ENCODE measurements around the gene COL25A1.

COL25A1 gene

DNA sequence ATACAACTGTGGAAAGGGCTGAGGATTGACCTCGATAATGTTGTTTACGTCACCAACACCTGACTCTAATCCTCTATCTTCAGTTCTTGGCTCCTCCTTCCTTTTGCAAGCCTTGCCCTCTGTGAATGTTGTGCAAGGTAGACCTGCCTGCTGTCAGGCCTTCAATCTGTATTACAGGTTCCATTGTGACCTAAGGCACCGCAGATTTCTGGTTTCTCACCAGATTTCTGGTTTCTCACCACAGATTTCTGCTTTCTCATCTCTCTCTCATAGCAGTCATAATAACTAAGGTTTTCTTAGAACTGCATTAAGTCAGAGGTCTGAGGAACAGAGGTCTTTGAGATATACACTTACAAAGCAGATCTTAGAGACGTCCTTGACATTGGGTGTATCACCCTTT is 488.1 kb downstream of the COL25A1 start:
- no peak for DNase-seq (ENCODE audit: low spot score)

DNA sequence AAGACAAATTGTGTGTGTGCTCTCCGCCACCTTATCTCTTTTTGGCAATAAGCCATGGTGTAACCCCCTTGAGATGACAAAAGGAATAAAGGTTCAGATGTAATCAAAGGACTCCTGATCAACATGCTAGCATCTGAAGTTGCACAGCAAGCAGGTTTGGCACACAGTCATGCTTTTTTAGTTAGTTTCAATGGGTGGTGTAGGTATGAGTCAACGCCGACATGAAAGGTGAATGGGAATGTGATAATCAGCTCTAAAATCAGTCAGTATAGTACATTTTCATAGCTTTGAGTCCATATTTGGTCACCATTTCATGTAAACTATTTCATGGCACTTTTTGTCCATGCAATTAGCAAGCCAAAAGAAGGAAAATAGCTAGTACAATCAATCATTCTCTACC is 489.2 kb downstream of the COL25A1 start:
- DNase-seq (ENCODE audit: low spot score), result no peak

DNA sequence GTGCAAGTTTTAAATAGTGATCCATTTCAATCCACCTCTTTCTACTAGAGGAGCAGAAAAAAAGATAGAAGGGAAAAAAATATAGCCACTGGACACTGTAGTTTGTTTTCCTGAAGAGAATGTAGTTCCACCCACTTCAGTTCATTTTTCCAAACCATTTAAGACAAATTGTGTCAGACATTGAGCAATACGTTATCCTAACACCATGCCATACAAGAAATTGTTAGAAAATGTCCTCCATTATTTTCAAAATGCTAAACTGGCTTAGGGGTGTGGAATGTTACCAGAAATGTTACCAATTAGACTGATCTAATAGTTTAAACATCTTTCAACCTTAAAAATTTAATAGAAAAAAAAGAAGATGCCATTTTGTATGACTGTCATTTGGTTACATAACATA is 491.0 kb downstream of the COL25A1 start:
- DNase-seq (ENCODE audit: low spot score), result no peak

DNA sequence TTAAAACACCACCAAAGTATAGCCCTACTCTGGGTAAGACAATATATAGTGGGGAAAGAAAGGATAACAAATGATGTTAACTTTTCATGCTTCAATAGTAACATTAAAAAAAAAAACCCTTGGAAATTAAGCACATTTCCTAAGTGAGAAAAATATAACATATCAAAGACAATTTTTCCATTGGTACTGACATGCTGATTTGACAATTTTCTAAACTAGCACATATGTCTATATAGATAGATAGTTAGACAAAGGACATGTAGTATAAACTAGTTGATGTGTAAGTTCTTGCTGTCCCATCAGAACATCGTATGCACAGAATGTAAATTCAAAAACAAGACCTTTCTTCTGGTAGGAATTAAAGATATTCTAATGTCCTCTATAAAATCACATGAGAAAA is 492.4 kb downstream of the COL25A1 start:
- DNase-seq (ENCODE audit: low spot score), result no peak

DNA sequence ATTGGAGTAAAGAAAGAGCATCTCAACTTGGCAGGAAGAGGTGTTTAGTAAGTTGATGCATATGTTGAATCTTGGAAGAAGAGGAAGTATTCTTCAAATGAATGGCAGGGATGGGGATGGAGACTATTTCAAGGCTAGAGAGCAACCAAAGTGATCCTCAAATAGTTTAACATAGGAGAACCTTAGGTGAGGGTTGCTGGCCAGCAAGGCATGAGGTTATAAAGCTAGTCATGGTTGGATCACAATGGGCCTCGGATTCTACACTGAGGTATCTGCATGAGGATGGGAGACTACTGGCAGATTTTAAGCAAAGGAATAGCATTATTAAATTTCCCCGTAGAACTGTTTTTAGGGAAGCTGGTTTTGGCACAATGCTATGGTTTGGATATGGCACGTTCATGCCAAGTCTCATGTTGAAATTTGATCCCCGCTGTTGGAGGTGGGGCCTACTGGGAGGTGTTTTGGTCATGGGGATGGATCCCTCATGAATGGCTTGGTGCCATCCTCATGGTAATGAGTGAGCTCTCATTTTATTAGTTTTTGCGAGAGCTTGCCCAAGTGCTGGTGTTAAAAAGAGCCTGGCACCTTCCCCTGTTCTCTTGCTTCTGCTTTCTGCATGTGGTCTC is 497.7 kb downstream of the COL25A1 start:
- DNase-seq (ENCODE audit: low spot score), result no peak

DNA sequence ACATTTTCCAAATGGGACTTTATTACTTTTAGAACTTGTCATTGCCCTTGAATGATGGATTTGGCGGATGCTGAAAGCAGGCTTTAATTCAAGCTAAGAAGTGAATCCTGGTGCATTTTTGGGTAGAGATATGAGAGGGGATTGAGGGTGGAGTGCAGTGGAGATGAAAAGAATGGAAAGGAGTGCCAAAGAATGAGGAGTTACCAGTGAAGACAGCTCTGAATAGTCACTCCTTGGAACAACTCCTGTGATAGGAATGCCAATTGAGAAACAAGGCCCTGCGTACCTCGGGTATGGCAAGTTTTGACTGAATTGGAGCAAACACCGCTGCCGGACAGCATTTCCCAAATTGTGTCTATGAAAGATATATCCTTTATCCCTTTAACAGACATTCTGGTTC is 503.2 kb downstream of the COL25A1 start:
- no peak for DNase-seq (ENCODE audit: low spot score)

DNA sequence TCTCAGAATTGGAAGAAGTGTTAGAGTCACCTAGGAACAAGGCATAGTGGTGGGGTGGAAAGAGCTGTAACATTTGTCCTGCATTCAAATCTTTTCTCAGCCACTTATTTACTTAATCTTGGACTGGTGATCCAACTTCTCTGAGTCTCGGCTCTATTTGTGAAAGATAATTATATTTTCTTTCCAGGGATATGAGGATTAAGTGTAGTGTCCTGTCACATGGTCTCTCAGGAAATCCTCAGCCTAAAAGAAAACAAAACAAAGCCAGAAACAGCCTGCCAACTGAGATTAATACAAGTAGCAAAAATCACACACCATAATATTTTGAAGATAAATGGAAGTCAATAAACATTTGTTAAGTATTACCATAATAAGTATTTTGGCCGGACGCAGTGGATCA is 506.3 kb downstream of the COL25A1 start:
- DNase-seq (ENCODE audit: low spot score), result no peak

DNA sequence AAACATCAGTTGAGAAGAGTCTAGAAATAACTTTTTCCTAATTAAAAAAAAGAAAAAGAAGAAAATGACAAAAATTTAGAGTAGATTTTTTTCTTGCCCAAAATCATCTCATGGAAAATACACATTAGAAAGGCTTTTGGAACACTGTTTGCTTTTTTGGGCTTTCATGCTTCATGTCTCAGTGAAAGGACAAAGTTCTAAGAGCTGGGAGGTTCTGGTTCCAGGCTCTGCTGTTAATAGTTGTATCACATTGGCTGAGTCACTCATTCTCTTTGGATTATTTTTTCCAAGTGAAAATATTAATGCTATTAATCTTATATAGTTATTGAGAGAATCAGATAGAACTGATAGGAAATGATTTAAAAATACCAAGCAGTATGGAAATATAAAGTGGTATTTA is 506.7 kb downstream of the COL25A1 start:
- no peak for DNase-seq (ENCODE audit: low spot score)

DNA sequence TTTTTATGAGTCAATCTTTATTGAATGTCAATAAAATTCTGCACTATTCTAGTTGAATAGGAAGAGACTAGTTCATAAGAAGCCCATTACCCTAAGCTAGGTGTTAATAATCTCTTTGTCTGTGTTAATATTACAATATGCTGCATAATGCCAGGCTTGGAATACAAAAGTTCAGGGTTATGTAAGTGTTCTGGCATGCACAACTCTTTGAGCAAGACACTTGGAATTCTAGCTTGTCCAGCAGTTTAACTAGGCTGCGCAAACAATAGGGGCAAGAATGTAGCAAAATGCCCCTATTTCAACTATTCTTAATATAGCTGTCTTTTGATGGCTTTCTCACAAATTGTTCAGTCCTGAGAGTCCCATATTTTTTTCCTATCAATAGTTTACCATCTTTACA is 508.3 kb downstream of the COL25A1 start:
- DNase-seq (ENCODE audit: low spot score), result peak; percentile 60

DNA sequence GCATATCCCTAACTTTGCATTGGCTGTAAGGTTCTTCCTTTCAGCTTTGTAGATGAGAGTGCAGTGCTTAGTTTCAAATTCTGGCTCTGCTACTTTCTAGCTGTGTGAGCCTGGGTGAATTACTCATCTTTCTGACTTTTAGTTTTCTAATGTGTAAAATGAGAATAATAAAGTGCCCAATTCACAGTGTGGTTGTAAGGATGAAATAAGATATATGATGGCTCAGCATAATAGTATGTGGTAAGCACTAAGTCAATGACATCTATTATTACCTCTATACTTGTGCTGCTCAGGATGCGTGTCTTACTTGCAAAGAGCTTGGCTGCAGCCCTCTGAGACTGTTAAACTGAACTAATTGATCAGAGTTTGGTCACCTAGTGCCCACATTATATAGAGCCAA is 509.0 kb downstream of the COL25A1 start:
- no peak for DNase-seq (ENCODE audit: low spot score)

DNA sequence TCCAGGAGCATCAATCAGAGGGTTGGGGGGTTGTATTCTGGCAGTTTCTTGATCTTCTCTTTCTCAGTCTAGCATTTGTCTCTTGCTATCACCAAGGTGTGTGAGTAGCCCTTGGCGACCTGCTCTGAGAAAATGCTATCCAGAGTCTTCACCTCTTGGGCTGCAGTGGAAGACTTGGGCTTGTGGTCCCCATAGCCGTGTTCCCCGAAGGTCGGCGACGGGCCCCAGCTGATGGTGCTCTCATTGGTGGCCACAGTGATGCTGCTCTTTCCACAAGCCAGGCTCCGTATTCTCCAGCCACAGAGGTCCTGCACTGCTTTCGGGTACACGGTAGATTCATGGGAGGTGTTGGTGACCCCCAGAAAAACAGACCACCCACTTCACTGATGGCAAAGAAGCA is 513.7 kb downstream of the COL25A1 start:
- no peak for DNase-seq (ENCODE audit: low spot score)

DNA sequence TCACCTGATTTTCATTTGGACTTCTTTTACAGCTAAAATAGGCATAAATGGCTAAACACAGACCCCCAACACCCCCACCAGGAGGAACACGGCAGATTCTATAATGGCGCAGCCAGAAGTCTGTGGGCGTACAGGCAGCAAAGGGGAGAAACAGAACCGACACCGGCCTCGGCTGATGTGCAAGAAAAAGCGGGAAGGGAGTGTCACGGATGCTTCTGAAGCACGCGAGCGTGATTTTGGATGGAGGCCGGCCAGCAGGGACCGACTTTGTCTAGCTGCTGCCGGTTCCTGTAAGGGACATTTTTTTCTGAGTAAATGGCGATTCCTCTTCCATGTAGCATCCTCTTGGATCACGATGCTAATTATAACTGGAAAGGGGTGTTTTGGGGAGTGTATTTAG is 514.7 kb downstream of the COL25A1 start:
- no peak for DNase-seq (ENCODE audit: low spot score)

DNA sequence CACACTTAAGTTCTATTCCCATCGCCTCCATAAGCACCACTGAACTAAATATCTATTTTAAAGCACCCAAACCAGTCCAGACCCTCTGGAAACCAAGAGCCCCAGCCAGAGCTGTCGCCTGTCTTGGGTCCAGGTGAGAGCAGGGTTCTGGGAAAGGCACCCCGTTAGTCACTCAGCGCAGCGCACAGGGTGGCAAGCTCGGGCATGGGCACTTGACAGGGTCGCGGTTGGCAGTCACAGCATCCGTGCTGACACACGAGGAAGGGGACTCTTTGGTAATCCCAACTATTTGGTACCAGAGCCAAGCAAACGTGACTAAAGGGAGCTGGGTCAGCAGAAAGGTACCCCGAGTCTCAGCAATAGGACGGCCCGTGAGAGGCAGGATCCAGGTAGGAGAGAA is 515.4 kb downstream of the COL25A1 start:
- no peak for DNase-seq (ENCODE audit: low spot score)

DNA sequence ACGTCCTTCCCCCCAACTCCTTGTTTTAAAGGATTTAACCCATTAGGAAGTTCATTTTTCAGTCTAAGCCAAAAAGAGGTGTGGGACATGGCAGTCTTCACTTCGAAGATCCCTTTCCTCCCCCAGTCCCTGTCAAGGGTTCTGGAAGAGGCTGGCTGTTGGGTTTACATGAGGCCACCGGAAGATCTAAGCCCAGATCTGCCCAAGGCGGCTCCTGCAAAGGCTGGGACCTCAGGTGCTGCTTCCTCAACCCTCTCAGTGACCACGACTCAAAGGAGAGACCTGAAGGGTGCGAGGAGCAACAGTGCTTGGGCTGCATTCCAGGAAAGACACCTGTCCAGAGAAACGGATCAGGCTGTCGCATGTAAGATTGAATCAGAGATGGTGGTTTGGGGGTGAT is 516.1 kb downstream of the COL25A1 start:
- DNase-seq (ENCODE audit: low spot score), result no peak

DNA sequence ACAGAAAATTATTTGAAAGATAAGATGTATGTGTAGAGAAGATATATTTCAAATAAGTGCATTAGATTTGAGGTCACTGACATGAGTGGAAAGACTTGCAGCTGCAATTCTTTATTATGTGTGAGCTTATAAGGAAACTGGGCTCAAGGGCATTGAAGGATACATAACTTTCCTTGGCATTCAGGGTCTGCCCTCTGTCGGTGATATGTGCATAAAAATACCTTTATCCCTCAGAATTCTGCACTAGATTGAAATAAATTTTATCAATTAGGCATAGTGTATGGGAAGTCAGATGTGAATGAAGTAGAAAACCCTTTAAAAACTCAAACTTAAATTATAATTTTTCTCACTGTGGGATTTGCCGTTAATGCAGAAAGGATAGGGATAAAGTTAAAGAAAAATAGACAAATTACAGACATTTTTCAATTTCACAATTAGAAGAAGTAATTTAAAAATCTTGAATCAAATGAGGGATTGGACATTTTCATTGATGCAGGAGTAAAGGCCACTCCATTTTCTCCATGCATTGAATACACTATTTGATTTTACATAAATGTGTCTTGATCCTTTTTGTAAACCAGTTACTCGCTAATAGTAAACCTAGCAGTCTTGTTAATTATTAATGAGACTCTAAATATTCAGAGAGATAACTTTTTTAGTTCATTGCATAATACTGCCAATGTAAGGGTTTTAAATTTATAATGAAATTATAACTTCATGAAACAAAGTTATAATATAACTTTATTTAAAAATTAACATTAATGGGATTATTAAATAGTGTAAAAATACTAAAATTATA is 518.6 kb downstream of the COL25A1 start:
- DNase-seq (ENCODE audit: low spot score), result no peak

DNA sequence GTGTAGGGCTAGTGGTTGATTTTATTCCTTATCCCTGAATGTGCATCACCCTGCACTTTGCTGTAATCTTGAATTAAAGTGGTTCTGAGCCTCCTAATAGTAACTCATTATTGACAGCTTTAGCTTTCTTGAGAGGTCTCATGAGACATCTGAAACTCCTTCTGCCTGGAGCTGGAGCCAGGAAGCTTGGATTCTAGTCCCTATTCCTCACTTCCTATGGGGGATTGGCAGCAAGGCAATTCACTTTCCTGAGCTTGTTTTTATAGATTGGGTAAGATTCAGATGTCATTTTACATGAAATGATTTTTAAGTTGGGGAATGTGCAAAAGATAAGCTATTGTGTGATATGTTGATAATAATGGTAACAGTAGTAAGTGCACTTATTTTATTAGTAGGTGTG is 522.5 kb downstream of the COL25A1 start:
- DNase-seq (ENCODE audit: low spot score), result no peak

DNA sequence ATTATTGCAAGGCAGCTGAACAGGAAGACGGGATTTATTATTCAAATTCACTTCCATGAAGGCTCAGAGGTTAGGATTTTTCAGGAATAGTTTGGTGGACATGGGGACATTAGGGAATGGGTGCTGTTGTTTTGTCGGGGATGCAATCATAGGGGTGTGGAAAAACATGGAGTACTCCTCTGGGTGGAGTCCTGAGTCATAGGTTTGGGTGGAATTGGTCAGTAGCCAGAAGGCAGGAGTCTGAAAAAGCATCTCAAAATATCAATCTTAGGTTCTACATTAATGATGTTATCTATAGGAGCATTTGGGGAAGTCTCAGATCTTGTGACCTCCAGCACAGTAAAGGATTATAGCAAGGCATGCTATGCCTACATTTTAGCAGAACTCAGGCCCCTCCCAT is 525.1 kb downstream of the COL25A1 start:
- DNase-seq (ENCODE audit: low spot score), result no peak

DNA sequence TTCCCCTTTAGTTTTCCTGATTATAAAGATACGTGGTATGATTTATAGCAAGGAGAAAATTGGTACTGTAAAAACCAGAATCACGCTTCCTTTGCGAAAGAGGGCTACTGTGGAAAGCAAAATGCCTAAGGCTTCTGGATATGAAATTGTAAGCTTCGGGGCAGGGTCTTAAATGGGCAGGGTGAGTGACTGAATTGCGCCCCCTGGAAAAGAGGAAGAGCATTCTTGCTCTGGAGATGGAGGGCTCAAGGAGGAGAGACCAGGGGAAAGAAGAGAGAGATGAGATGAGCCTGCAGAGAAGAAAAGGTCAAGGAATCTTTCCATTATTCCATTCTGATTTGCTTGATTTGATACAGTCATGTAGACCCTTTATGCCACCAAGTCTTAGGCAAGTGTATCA is 526.5 kb downstream of the COL25A1 start:
- no peak for DNase-seq (ENCODE audit: low spot score)

DNA sequence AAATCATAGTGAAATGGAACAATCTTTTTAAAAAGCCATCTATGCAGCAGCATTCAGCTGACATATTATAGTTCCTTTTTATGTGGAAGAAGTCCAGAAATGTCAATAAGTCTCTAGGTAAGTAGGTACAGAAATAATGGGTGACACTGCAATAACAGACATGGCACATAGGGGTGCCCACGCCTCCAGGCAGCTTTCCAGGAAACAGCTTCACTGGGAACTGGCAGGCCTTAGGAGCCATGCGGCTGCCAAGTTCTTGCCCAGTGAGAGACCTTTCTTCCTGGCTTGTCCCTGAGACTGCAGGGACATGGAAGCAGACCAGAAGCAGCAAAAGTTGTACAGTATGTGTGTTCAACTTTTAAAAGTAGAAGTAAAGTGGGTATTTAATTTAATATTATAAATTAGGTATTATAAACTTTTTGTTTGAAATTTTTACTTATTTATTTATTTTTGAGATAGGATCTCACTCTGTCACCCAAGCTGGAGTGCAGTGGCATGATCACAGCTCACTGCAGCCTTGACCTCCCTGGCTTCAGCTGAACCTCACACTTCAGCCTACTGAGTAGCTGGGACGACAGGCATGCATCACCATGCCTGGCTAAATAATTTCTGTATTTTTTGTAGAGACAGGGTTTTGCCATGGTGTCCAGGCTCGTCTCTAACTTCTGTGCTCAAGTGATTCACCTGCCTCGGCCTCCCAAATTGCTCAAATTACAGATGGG is 527.5 kb downstream of the COL25A1 start:
- no peak for DNase-seq (ENCODE audit: low spot score)

DNA sequence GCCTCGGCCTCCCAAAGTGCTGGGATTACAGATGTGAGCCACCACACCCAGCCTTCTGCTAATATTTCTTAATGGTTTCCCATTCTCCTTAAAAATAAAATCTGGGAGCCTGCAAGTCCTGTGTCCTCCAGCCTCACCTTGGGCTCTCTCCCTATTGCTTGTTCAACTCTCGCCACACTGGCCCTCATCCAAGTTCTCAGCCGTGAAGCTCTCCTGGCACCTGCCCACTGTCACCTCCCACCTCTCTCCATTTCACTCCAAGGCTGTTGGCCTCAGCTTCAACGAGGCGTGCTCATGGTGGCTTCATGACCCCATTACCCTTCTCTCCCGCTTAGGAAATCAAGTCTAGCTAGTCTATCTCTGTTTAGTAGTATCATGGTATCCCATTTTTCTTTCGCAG is 530.1 kb downstream of the COL25A1 start:
- DNase-seq (ENCODE audit: low spot score), result no peak

DNA sequence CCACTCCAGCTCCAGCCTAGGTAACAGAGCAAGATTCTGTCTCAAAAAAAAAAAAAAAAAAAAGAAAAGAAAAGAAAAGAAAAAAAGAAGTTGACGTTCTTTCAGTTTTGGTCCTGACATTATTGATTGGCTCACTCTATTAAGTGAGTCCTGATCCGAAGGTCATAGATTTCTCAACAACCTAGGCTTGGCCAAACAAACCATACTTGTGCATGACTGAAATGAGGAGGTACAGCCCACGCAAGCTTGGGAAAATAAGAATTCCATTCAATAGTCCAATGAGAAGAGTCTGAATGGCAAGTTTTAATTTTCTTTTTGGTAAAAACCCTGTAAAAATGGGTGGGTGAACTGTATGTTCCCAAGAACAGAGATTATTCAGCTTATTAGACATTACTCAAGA is 536.4 kb downstream of the COL25A1 start:
- no peak for DNase-seq (ENCODE audit: low spot score)

DNA sequence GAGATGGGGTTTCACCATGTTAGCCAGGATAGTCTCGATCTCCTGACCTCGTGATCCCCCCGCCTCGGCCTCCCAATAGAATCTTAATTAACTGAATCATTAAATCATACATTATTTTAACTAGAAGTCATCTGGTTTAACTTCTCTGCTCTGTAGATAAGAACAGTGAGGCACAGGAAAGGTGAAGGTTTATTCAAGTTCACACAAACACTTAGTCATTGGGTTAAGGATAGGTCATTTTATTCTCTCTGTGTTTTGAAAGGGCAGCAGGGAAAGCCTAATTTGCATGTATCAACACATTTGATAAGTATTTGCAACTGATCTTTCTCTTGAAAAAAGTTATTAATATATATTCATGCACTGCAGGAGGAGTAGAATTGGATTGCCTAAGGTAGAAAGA is 538.5 kb downstream of the COL25A1 start:
- no peak for DNase-seq (ENCODE audit: low spot score)

DNA sequence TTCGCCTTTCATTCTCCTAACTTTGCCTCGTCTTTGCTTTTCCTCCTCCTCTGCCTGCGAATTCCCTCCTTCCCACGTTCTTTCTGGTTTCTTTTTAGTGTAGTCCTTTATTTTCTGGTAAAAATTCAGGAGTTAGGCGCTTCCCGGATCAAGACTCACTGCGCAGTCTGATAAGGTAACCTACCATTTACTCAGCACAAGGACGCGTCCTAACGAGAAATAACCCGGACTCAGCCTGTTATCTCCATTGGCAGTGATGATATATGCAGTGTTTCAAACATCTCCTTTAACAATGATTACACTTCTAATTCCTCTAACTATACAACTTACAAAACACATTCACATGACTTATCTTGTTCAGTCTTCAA is 539.2 kb downstream of the COL25A1 start:
- DNase-seq (ENCODE audit: low spot score), result no peak
